Measurements from ENCODE around the gene HOXA6. TPM values are rescaled to one million over a fixed set of nuclear protein-coding genes. Genes with fewer than 3 reads are reported as not detected.

Gene HOXA6
- total and polyA plus RNA-seq, 2 donors (not counting 3 experiments of a cell fraction or from before 2014, with no cell fraction given), result 10.0 to 20.7 TPM

- H2AFZ ChIP-seq (ENCODE audit: low read depth, low read length), result no peak overlapping the region
- no peak for DNase-seq (ENCODE audit: low read depth, low spot score)
- no peaks in the 10 kb centered on the region for H3K27me3 ChIP-seq (ENCODE audit: control insufficient read depth in 2 of 2, insufficient read depth in 2 of 2, low read length in 2 of 2)
- ChIA-PET CTCF (interaction anchor here (0.8 to 0.9 kb wide), 2 partner anchors 10 to 273 kb away, joined by 3 to 4 read pairs; no protein-coding TSS in a partner anchor), POLR2A (no interaction called here)
- no peak for TF ChIP-seq POLR2AphosphoS5 (IDR thresholded peaks at IDR 0.05; ENCODE audit: insufficient read depth, low read depth, low read length)
- TF ChIP-seq JUN (IDR thresholded peaks at IDR 0.05; ENCODE audit: borderline replicate concordance, insufficient read depth, insufficient read length, low read depth), result no peak
- no peak for TF ChIP-seq CTCF (IDR thresholded peaks at IDR 0.05; ENCODE audit: extremely low read depth in 1 of 2, insufficient read depth in 1 of 2, low read depth in 1 of 2, low read length in 2 of 2)
- TF ChIP-seq GATA2 (IDR thresholded peaks at IDR 0.05; ENCODE audit: insufficient read depth, insufficient read length, low read depth, low read length), result no peak
- TF ChIP-seq MAX (IDR thresholded peaks at IDR 0.05; ENCODE audit: insufficient read depth, insufficient read length), result no peak
- H3K4me1 ChIP-seq (ENCODE audit: control insufficient read depth, extremely low read depth, insufficient read depth, low read length), result peaks cover 66% of the 10 kb centered on the region
- intact Hi-C loops (cut with micrococcal nuclease), result no loop called here
- no peak overlapping the region for H3K4me3 ChIP-seq (replicated peaks in 1 of 3; ENCODE audit: insufficient read depth in 1 of 3, low read depth in 1 of 3, low read length in 3 of 3)
- no peak overlapping the region for H3K4me2 ChIP-seq (ENCODE audit: insufficient read depth, low read length)
- no peak overlapping the region for H3K9ac ChIP-seq (replicated peaks; ENCODE audit: extremely low read depth, insufficient read depth, low read length)
- no peak for FAIRE-seq
- dilution Hi-C loops (cut with MboI; ENCODE audit: extremely low pct_ligation_motif_present, low sequenced_read_pairs), result no loop called here
- BruUV-seq (replicated peaks), result no TSS peak
- H4K20me1 ChIP-seq (replicated peaks; ENCODE audit: control insufficient read depth, extremely low read depth, insufficient read depth, low read length), result no peaks in the 10 kb centered on the region
- no peak overlapping the region for H3K27ac ChIP-seq (ENCODE audit: insufficient read depth, low read depth, low read length)
- peaks cover 0 to 11% of the 10 kb centered on the region in 2 experiments for H3K36me3 ChIP-seq (ENCODE audit: control insufficient read depth in 2 of 2, extremely low read depth in 1 of 2, insufficient read depth in 2 of 2, low read length in 2 of 2)
- H3K9me3 ChIP-seq (replicated peaks; ENCODE audit: control insufficient read depth, insufficient read depth, low read length), result no peaks in the 10 kb centered on the region
- H3K9me1 ChIP-seq (replicated peaks; ENCODE audit: control insufficient read depth, extremely low read depth, insufficient read depth, low read length), result no peaks in the 10 kb centered on the region
- H3K79me2 ChIP-seq (ENCODE audit: control insufficient read depth, insufficient read depth, low read length), result peaks cover 61% of the 10 kb centered on the region
These were observed 20.8 kb downstream of the HOXA6 start for GRCh38 chr7:27126596-27127327.

Data from endothelial cell of umbilical vein (primary cell).